Measurements from ENCODE around the gene FCRL6.

GRCh38 chr1:159799446-159799985 lies 2.6 kb upstream of the FCRL6 start:
- TF ChIP-seq CTCF (IDR thresholded peaks at IDR 0.05) (no peak), POLR2A (IDR thresholded peaks at IDR 0.05; ENCODE audit: low read depth) (no peak), POLR2AphosphoS5 (IDR thresholded peaks at IDR 0.05) (no peak)
